ENCODE data around the gene RAB5IF. TPM values are rescaled to one million over a fixed set of nuclear protein-coding genes. Genes with fewer than 3 reads are reported as not detected.
A peak's percentile ranks its signal among the peaks of the same experiment; 100 is the strongest.
"Not testable (repeated sequence)": the region's sequence is repeated elsewhere in the genome, so short reads cannot be mapped to it uniquely, and the experiment has no call there.

RAB5IF gene
- total and polyA plus RNA-seq, 4 experiments from 2014 or later: 63.4 to 212 (median 115) TPM

GRCh38 chr20:36633285-36633772, 27.8 kb downstream of the RAB5IF start:
- Mint-ChIP-seq H3K36me3 (peaks cover 35 to 62% of the 10 kb centered on the region in 2 donors), H3K27me3 (no peaks in the 10 kb centered on the region), H3K9me3 (no peaks in the 10 kb centered on the region), H3K27ac (peak overlapping the region in 4 of 7 donors; percentile 32 to 86 (median 56)), H3K4me1 (peaks cover 24 to 62% (median 33%) of the 10 kb centered on the region in 4 donors), H3K4me3 (no peak overlapping the region)
- no peaks in the 10 kb centered on the region for H3K9me3 ChIP-seq (ENCODE audit: control insufficient read depth in 1 of 2, low read length in 2 of 2)
- intact Hi-C loops (cut with micrococcal nuclease): no loop called here
- peaks cover 26% of the 10 kb centered on the region for H3K4me1 ChIP-seq (ENCODE audit: insufficient read depth, low read length)
- no peaks in the 10 kb centered on the region for H3K27me3 ChIP-seq (ENCODE audit: insufficient read depth, low read length)
- ChIA-PET POLR2A (ENCODE audit: partially characterized antibody) (no interaction called here), CTCF (ENCODE audit: partially characterized antibody) (interaction anchor here (1.0 to 1.4 kb wide), 2 partner anchors 13 to 21 kb away, joined by 3 to 4 read pairs; partner anchors contain the start of gene SLA2)
- no peak overlapping the region for H3K27ac ChIP-seq (ENCODE audit: low read depth, low read length)
- DNase-seq: no peak
- peaks cover 30% of the 10 kb centered on the region for H3K36me3 ChIP-seq (ENCODE audit: insufficient read depth, low read length)
- H3K4me3 ChIP-seq (ENCODE audit: low read length in 2 of 2): no peak overlapping the region

- Mint-ChIP-seq H3K4me3 (peak overlapping the region in 1 of 8 donors; percentile 52), H3K27ac (peak overlapping the region; percentile 30 to 94 (median 81)), H3K36me3 (peaks cover 35 to 62% of the 10 kb centered on the region in 2 donors), H3K4me1 (peaks cover 24 to 57% (median 28%) of the 10 kb centered on the region in 4 donors), H3K27me3 (no peaks in the 10 kb centered on the region), H3K9me3 (no peaks in the 10 kb centered on the region)
- intact Hi-C loops (cut with micrococcal nuclease): no loop called here
- POLR2A ChIA-PET (ENCODE audit: partially characterized antibody): interaction anchor here (1.0 kb wide), 1 partner anchor 29 kb away, joined by 3 read pairs; the partner anchor contains the start of gene RAB5IF
- Histone ChIP-seq H3K27ac (ENCODE audit: low read depth, low read length) (no peak overlapping the region), H3K4me3 (ENCODE audit: low read length in 2 of 2) (no peak overlapping the region), H3K4me1 (ENCODE audit: insufficient read depth, low read length) (peaks cover 16% of the 10 kb centered on the region), H3K27me3 (ENCODE audit: insufficient read depth, low read length) (no peaks in the 10 kb centered on the region), H3K9me3 (ENCODE audit: control insufficient read depth in 1 of 2, low read length in 2 of 2) (no peaks in the 10 kb centered on the region), H3K36me3 (ENCODE audit: insufficient read depth, low read length) (peaks cover 39% of the 10 kb centered on the region)
- CTCF ChIA-PET (ENCODE audit: partially characterized antibody): interaction anchor here (0.8 to 1.4 kb wide), 3 partner anchors 10 to 22 kb away, joined by 3 to 4 read pairs (median 4); partner anchors contain the start of gene SLA2
- no peak for DNase-seq
These were observed 28.8 kb downstream of the RAB5IF start for GRCh38 chr20:36634342-36634741.

GRCh38 chr20:36638876-36639400, 33.4 kb downstream of the RAB5IF start:
- H3K36me3 ChIP-seq (ENCODE audit: insufficient read depth, low read length): peaks cover 46% of the 10 kb centered on the region
- CTCF ChIA-PET (ENCODE audit: partially characterized antibody): not testable (repeated sequence)

GRCh38 chr20:36641506-36641843, 35.9 kb downstream of the RAB5IF start:
- POLR2A ChIA-PET (ENCODE audit: partially characterized antibody): interaction anchor here (7.1 kb wide), 1 partner anchor 33 kb away, joined by 131 read pairs; the partner anchor contains the start of gene RAB5IF
- Histone ChIP-seq H3K36me3 (ENCODE audit: insufficient read depth, low read length) (peaks cover 28% of the 10 kb centered on the region), H3K27me3 (ENCODE audit: insufficient read depth, low read length) (no peaks in the 10 kb centered on the region), H3K27ac (ENCODE audit: low read depth, low read length) (no peak overlapping the region), H3K9me3 (ENCODE audit: control insufficient read depth in 1 of 2, low read length in 2 of 2) (no peaks in the 10 kb centered on the region), H3K4me1 (ENCODE audit: insufficient read depth, low read length) (peaks cover 38% of the 10 kb centered on the region), H3K4me3 (ENCODE audit: low read length in 2 of 2) (no peak overlapping the region)
- H3K4me3 Mint-ChIP-seq: peak overlapping the region in 1 of 8 donors; percentile 1
- H3K4me1 Mint-ChIP-seq: peaks cover 28 to 63% (median 40%) of the 10 kb centered on the region in 4 donors
- no peak for DNase-seq
- no peaks in the 10 kb centered on the region for H3K27me3 Mint-ChIP-seq
- CTCF ChIA-PET (ENCODE audit: partially characterized antibody): interaction anchor here (6.4 to 6.8 kb wide), 2 partner anchors 30 to 37 kb away, joined by 55 to 83 read pairs; partner anchors contain the start of gene RAB5IF
- intact Hi-C loops (cut with micrococcal nuclease): no loop called here
- peak overlapping the region; percentile 24 to 97 (median 88) for H3K27ac Mint-ChIP-seq
- no peaks in the 10 kb centered on the region for H3K9me3 Mint-ChIP-seq
- peaks cover 19 to 50% of the 10 kb centered on the region in 2 donors for H3K36me3 Mint-ChIP-seq

More at GRCh38 chr20:36638876-36639400, 33.4 kb downstream of the RAB5IF start:
- POLR2A ChIA-PET (ENCODE audit: partially characterized antibody); H3K27ac ChIP-seq (ENCODE audit: low read depth, low read length); H3K9me3 Mint-ChIP-seq; H3K9me3 ChIP-seq (ENCODE audit: control insufficient read depth in 1 of 2, low read length in 2 of 2); H3K27me3 Mint-ChIP-seq; H3K4me3 ChIP-seq (ENCODE audit: low read length in 2 of 2); H3K27me3 ChIP-seq (ENCODE audit: insufficient read depth, low read length); H3K4me3 Mint-ChIP-seq; H3K27ac Mint-ChIP-seq; DNase-seq; intact Hi-C loops (cut with micrococcal nuclease): not testable (repeated sequence)
- peaks cover 19 to 48% (median 24%) of the 10 kb centered on the region in 4 donors for H3K4me1 Mint-ChIP-seq
- H3K4me1 ChIP-seq (ENCODE audit: insufficient read depth, low read length): peaks cover 30% of the 10 kb centered on the region
- H3K36me3 Mint-ChIP-seq: peaks cover 30 to 50% of the 10 kb centered on the region in 2 donors

DNA sequence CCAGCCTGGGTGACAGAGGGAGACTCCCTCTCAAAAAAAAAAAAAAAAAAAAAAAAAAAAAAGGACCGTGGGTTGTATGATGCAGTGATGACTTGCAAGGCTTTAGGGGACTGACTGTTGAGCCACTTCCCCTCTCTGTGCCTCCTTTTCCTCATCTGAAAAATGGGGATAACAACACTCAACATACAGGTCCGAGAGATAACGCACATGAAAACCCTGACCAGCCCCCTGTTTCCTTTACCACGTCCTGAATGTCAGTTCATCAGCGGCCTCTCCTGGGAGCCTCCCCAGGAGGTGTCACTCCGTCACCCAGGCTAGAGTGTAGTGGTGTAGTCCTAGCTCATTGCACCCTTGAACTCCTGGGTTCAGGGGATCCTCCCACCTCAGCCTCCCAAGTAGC, 36.6 kb downstream of the RAB5IF start:
- H3K4me3 Mint-ChIP-seq: peak overlapping the region in 7 of 8 donors; percentile 46 to 98 (median 68)
- H3K9me3 Mint-ChIP-seq: no peaks in the 10 kb centered on the region
- H3K27ac Mint-ChIP-seq: peak overlapping the region; percentile 79 to 97 (median 90)
- Histone ChIP-seq H3K4me1 (ENCODE audit: insufficient read depth, low read length) (peaks cover 45% of the 10 kb centered on the region), H3K4me3 (ENCODE audit: low read length in 2 of 2) (no peak overlapping the region), H3K27ac (ENCODE audit: low read depth, low read length) (no peak overlapping the region), H3K36me3 (ENCODE audit: insufficient read depth, low read length) (peaks cover 28% of the 10 kb centered on the region), H3K9me3 (ENCODE audit: control insufficient read depth in 1 of 2, low read length in 2 of 2) (no peaks in the 10 kb centered on the region), H3K27me3 (ENCODE audit: insufficient read depth, low read length) (no peaks in the 10 kb centered on the region)
- intact Hi-C loops (cut with micrococcal nuclease): no loop called here
- CTCF ChIA-PET (ENCODE audit: partially characterized antibody): interaction anchor here (0.5 to 6.8 kb wide), 4 partner anchors 17 to 37 kb away, joined by 3 to 83 read pairs (median 32); partner anchors contain the start of gene RAB5IF
- H3K36me3 Mint-ChIP-seq: peaks cover 15 to 47% of the 10 kb centered on the region in 2 donors
- H3K4me1 Mint-ChIP-seq: peaks cover 29 to 69% (median 45%) of the 10 kb centered on the region in 4 donors
- DNase-seq: no peak
- POLR2A ChIA-PET (ENCODE audit: partially characterized antibody): interaction anchor here (1.0 to 7.1 kb wide), 3 partner anchors 13 to 34 kb away, joined by 3 to 131 read pairs (median 90); partner anchors contain the start of gene RAB5IF
- H3K27me3 Mint-ChIP-seq: no peaks in the 10 kb centered on the region

DNA sequence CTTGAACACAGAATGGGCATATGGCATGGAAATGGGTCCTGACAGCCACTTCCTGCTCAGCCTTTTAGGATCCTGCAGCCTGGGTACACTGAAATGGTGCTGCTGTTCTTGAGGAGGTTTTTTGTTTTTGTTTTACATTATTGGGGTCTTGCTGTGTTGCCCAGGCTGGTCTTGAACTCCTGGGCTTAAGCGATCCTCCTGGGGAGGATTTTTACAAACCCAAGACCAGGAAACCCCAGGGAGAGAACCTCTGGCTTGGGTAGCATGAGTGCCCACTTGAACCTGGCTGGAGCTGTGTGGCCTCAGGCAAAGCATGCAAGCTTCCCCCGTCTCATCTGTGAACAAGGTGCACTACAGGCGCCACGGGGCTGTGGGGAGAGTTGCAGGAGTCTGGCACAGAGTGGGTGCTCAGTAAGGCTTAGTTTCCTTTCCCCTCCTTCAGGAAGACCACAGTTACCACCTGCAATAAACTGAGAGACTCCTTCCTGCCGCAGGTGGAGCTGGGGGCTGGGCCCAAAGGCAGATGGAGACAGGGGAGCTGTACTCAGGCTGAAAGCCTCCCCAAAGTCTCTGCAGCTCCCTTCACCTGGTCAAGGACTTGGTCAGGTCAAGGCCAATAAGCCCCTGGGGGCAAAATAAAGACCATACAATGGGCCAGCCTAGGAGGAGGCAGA, 38.6 kb downstream of the RAB5IF start:
- Histone ChIP-seq H3K27me3 (ENCODE audit: insufficient read depth, low read length) (no peaks in the 10 kb centered on the region), H3K4me1 (ENCODE audit: insufficient read depth, low read length) (peaks cover 48% of the 10 kb centered on the region), H3K27ac (ENCODE audit: low read depth, low read length) (peak overlapping the region; percentile 77), H3K9me3 (ENCODE audit: control insufficient read depth in 1 of 2, low read length in 2 of 2) (no peaks in the 10 kb centered on the region), H3K36me3 (ENCODE audit: insufficient read depth, low read length) (peaks cover 21% of the 10 kb centered on the region), H3K4me3 (ENCODE audit: low read length in 2 of 2) (peak overlapping the region; percentile 68 to 83)
- H3K36me3 Mint-ChIP-seq: peaks cover 15 to 40% of the 10 kb centered on the region in 2 donors
- intact Hi-C loops (cut with micrococcal nuclease): loop anchor here (2.0 kb wide), 1 partner anchor 39 kb away; the partner anchor contains the start of gene RAB5IF
- ChIA-PET POLR2A (ENCODE audit: partially characterized antibody) (interaction anchor here (0.9 to 7.1 kb wide), 10 partner anchors 9 to 690 kb away, joined by 3 to 131 read pairs (median 4); partner anchors contain the start of genes RAB5IF, SCAND1 and TGIF2), CTCF (ENCODE audit: partially characterized antibody) (interaction anchor here (0.6 to 6.8 kb wide), 13 partner anchors 10 to 1165 kb away, joined by 3 to 83 read pairs (median 4); partner anchors contain the start of genes DSN1 and RAB5IF)
- peak; percentile 63 to 81 (median 72) for DNase-seq
- no peaks in the 10 kb centered on the region for H3K27me3 Mint-ChIP-seq
- H3K9me3 Mint-ChIP-seq: no peaks in the 10 kb centered on the region
- H3K4me1 Mint-ChIP-seq: peaks cover 28 to 68% (median 49%) of the 10 kb centered on the region in 4 donors
- H3K4me3 Mint-ChIP-seq: peak overlapping the region; percentile 92 to 99 (median 98)
- peak overlapping the region; percentile 95 to 99 (median 97) for H3K27ac Mint-ChIP-seq

Data from CD4-positive, alpha-beta memory T cell (primary cell).